IPS-18c (cell line): Measurements from ENCODE around the gene AFAP1L1.

Source experiments
- H3K4me3 ChIP-seq: 2 replicates; pipeline ENCODE4 v1.7.0; 2013; ENCODE audit warnings: low read depth, mild to moderate bottlenecking, low read length, moderate library complexity; ENCODE audit not compliant: insufficient read depth
- H3K9me3 ChIP-seq: one replicate; pipeline ENCODE4 v1.6.1; 2013; ENCODE audit warnings: mild to moderate bottlenecking, low read length, moderate library complexity; ENCODE audit not compliant: control insufficient read depth, insufficient read depth

AFAP1L1 gene

DNA sequence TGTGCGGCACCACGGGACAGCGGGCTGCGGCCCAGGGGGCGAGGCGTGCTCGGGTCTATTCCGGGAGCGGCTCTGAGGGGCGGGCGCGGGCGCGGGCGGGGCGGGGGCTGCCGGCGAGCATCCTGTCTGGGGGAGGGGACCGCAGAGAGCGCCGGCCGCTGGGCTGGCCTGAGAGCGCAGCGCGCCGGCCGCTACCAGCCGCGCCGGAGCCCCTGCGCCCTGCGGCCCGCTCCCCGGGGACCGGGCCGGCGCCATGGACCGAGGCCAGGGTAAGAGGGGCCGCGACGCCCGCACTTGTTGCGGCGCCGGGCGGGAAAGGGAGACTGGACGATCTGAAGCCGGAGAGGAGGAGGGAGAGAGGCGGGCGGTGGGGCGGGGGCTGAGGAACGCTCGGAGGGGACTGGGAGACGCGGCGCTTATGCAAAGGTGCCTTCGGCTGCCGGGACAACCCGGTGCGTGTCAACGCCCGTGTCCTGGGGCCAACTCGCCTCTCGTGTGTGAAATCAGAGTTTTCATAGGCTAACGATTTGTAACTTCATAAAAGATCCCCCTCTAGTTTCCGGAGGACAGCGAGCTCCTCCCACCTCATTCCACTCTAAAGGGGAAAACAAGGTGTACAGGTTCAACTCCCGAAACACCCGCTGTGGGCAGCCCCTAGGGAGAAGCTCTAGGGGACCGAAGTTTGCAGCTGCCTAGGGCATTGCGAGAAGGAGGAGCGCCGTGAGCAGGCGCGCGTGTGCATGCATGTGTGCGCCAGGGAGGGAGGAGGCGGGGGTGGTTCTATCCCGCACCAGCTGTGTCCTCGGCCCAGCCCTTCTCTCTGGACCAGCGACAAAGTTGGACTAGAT lies at the start of gene AFAP1L1:
Gene AFAP1L1 (plus strand): TSS at position 144 of the 848 bp plus-strand sequence. CDS start 110 bp downstream, at position 254.
- Histone ChIP-seq H3K9me3 (no peaks in the 10 kb centered on the region), H3K4me3 (peak within 1 kb of the TSS; percentile 73)

DNA sequence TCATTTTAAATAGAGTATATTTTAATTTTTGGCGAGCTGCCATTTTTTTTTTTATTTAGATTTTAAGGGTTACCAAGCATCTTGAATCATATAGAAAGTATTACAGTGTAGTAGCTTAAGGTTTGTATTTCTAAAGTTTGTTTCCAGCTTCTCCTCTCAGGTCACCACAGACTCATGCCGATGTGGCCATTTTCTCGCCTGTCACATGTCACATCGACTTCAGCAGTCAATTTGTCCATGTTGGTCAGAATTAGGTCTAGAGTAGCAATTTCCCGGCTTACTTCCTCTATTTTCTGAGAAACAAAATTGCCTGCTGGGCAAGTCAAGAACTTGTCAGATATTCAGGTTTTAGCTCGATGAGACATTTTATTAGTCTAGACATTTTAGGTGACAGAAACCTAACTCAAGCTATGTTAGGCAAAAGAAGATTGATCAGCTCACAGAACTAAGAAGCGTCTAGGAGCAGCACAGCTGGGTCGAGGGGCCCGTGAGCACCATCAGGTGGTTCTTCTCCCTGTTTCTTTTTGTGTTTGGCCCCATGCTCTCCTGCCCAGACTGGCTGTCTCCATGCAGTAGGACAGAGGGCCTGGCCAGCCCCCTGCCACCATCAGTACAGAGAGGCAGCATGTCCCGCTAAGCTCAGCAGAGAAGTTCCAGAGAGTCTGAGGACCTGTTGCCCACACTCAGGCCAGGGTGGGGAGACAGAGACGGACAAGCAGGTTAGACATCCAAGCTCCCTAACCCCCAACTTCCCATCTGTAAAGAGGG lies 48.4 kb upstream of the AFAP1L1 start:
- H3K4me3 ChIP-seq: no peak overlapping the region
- H3K9me3 ChIP-seq: no peaks in the 10 kb centered on the region

GRCh38 chr5:149224282-149224681 lies 47.4 kb upstream of the AFAP1L1 start:
- Histone ChIP-seq H3K9me3 (no peaks in the 10 kb centered on the region), H3K4me3 (no peak overlapping the region)

- Histone ChIP-seq H3K4me3 (no peak overlapping the region), H3K9me3 (no peaks in the 10 kb centered on the region)
These were observed 44.4 kb upstream of the AFAP1L1 start for GRCh38 chr5:149227168-149227826.

- Histone ChIP-seq H3K4me3 (no peak overlapping the region), H3K9me3 (no peaks in the 10 kb centered on the region)
These were observed 42.9 kb upstream of the AFAP1L1 start for GRCh38 chr5:149228618-149229297.

DNA sequence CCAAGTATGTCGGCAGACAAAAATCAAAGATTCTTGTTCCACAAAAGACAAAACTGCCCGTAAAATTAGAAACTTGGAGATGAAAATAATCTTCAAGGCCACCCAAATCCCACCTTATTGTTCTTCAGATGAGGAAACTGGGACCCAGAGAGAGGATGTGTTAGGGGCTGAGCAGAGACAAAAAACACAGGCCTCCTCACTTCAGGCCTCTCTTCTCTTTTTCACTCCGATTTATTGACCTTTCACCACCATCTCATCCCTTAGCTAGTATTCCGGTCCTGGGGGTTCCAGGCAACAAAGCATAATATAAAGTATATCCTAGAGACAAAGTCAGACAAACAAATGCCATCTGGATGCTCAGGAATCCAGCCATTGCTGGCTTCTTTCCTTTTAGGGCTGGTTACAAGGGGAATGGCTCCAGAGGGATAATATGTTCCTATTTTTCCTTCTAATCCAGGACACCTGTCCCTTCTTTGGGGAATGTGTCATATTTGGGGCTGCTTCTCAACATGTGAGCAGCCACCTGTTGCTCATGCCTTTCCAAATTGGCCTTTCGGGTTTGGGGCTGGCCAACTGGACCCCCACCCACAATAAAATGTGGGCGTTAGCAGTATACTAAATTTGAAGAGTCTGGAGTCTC lies 42.2 kb upstream of the AFAP1L1 start:
- no peaks in the 10 kb centered on the region for H3K9me3 ChIP-seq

DNA sequence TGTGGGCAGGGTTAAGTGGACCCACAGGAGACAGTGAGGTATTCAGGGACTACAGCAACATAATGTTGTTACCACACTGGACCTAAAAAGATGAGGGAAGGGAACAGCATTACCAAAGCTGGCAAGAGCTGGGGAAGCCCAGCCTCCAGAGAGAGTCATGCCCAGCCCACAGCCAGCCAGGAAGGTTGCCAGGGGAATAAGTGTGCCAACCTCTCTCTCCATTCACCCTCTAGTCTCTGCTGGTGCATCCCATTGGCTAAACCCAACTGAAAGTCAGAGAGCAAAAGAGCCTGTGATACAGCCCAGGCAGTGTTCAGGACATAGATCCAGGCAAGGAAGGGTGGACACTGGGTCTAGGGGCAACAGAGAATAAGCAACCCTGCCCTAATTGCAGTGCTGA lies 35.8 kb upstream of the AFAP1L1 start:
- Histone ChIP-seq H3K4me3 (no peak overlapping the region), H3K9me3 (no peaks in the 10 kb centered on the region)

More for the DNA sequence above, 42.2 kb upstream of the AFAP1L1 start:
- H3K4me3 ChIP-seq: no peak overlapping the region

DNA sequence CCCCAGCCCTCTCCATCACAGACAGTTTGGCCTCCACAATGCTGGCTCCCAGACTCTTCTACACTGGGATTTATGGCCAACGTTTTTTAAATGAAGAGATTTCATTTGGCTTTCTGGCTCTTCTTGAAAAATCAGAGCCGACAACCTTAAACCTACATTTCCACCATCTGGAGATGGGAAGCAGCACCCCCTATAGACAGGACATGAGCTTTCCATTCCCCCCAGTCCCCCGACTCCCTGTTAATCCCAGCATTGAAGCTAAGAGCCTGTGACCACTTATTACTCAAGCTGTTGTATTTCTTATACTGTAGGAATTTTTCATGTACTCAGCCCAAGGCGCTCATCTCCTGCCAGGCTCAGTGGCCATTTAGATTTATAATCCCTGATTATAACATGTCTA lies 34.0 kb upstream of the AFAP1L1 start:
- no peak overlapping the region for H3K4me3 ChIP-seq
- no peaks in the 10 kb centered on the region for H3K9me3 ChIP-seq

DNA sequence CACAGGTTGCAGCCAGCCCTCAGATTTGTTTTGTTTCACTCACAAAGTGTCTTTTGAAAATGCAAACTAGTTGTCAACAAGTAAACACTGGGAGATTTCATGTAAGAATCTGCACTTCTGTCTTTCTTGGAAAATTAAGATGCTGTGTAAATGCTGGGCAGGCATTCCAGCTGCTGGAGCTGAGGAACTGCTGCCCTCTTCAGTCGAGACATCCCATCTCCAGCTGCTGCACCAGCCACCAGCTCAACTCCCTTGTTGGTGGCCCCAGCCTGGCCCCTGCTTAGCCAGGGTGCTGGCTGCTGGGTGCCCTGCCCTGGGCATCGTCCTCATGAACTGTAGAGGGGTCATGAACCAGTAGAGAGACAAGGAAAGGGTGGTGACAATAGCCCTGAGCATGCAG lies 33.1 kb upstream of the AFAP1L1 start:
- no peaks in the 10 kb centered on the region for H3K9me3 ChIP-seq
- no peak overlapping the region for H3K4me3 ChIP-seq

- Histone ChIP-seq H3K4me3 (no peak overlapping the region), H3K9me3 (no peaks in the 10 kb centered on the region)
These were observed 31.7 kb upstream of the AFAP1L1 start for GRCh38 chr5:149239917-149240316.

- H3K4me3 ChIP-seq: no peak overlapping the region
- H3K9me3 ChIP-seq: no peaks in the 10 kb centered on the region
These were observed 31.2 kb upstream of the AFAP1L1 start for GRCh38 chr5:149240354-149240998.

GRCh38 chr5:149242339-149242738 lies 29.3 kb upstream of the AFAP1L1 start:
- Histone ChIP-seq H3K9me3 (no peaks in the 10 kb centered on the region), H3K4me3 (no peak overlapping the region)

GRCh38 chr5:149246906-149247305 lies 24.8 kb upstream of the AFAP1L1 start:
- Histone ChIP-seq H3K9me3 (no peaks in the 10 kb centered on the region), H3K4me3 (no peak overlapping the region)

DNA sequence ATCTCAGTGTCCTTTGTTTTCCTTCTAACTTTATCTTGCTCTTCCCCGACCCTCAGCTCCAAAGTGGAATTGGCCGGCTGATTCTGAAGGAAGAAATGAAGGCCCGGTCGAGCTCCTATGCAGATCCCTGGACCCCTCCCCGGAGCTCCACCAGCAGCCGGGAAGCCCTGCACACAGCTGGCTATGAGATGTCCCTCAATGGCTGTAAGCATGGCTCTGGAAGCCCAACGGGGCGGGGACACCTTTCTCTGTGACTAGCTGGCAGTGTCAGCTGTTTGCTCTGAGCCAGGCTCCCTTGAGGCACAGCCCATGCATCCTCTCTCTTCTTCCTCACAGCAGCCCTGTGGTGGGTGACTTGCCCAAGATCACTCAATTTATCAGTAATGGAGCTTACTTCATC lies 23.9 kb upstream of the AFAP1L1 start:
- H3K9me3 ChIP-seq: no peaks in the 10 kb centered on the region
- no peak overlapping the region for H3K4me3 ChIP-seq

DNA sequence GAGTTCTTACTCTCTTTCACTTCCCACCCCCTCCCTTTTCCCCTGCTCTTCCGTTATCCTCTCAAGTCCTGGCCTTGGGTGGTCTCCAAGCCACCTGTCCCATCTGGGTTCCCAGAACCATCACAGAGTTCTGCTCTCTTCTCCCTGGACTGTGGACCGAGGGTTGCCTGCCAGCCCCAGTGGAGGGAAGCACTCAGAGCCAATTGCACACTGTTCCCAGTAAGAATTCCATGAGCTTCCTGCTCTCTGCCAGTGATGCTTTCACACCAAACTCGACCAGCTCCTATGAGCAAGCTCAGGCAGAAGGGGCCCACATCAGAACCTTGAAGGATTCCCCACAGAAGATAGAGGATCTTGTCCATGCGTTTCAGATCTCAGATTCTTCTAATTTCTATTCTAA lies 20.1 kb upstream of the AFAP1L1 start:
- Histone ChIP-seq H3K4me3 (no peak overlapping the region), H3K9me3 (no peaks in the 10 kb centered on the region)

- no peaks in the 10 kb centered on the region for H3K9me3 ChIP-seq
- no peak overlapping the region for H3K4me3 ChIP-seq
These were observed 17.2 kb upstream of the AFAP1L1 start for GRCh38 chr5:149254506-149254905.
